Measurements from ENCODE around the gene C1orf35.

The C1orf35 gene

GRCh38 chr1:228063251-228064191 lies 39.6 kb downstream of the C1orf35 start:
- no peak for DNase-seq (ENCODE audit: low read depth in 2 of 2)

- no peak for DNase-seq (ENCODE audit: low read depth in 2 of 2)
Measured at GRCh38 chr1:228062812-228063211, 40.3 kb downstream of the C1orf35 start.

GRCh38 chr1:228062085-228062791 lies 40.9 kb downstream of the C1orf35 start:
- no peak for DNase-seq (ENCODE audit: low read depth in 2 of 2)

- no peak for DNase-seq (ENCODE audit: low read depth in 2 of 2)
Measured at GRCh38 chr1:228061411-228062084, 41.6 kb downstream of the C1orf35 start.

GRCh38 chr1:228060458-228061190 lies 42.5 kb downstream of the C1orf35 start:
- DNase-seq (ENCODE audit: low read depth in 2 of 2): no peak

- peak; percentile 24 to 62 for DNase-seq (ENCODE audit: low read depth in 2 of 2)
Measured at GRCh38 chr1:228059634-228060457, 43.3 kb downstream of the C1orf35 start.

GRCh38 chr1:228058949-228059633 lies 44.0 kb downstream of the C1orf35 start:
- no peak for DNase-seq (ENCODE audit: low read depth in 2 of 2)

- DNase-seq (ENCODE audit: low read depth in 2 of 2): no peak
Measured at GRCh38 chr1:228058172-228058948, 44.8 kb downstream of the C1orf35 start.
